K562 (cell line): ENCODE data around the gene BLM. TPM values are rescaled to one million over a fixed set of nuclear protein-coding genes. Genes with fewer than 3 reads are reported as not detected.

Experiments used
- HSF4 ChIP-seq: fragments of 250-450 bp; sonication (Bioruptor Pico); IDR thresholded peaks from 2 replicates; pipeline ENCODE4 v2.1.2; 2022; ENCODE audit warnings: mild to moderate bottlenecking, moderate library complexity, borderline replicate concordance
- MBD1 ChIP-seq: fragments of 250-450 bp; sonication (Bioruptor Pico); IDR thresholded peaks from 2 replicates; pipeline ENCODE4 v1.8.0; 2022; ENCODE audit warnings: inconsistent platforms
- RREB1 ChIP-seq: fragments of 250-450 bp; sonication (Bioruptor Pico); IDR thresholded peaks from 2 replicates; pipeline ENCODE4 v1.4.0; 2020
- ZNF444 ChIP-seq: fragments of 250-450 bp; sonication (Bioruptor Pico); IDR thresholded peaks from 2 replicates; pipeline ENCODE4 v1.4.0; 2020; ENCODE audit warnings: mild to moderate bottlenecking, moderate library complexity
- polyA plus RNA-seq, 8 experiments: library from polyadenylated mRNA; depleted of rRNA in 4 of 8; stranded (reverse) in 5 of 8; unstranded in 3 of 8; fragments of >200 nt; fragmentation: Nextera tagmentation in 2 of 8; fragmentation: Illumina TruSeq in 1 of 8; extraction: Ambion mirVana in 2 of 8; extraction: Trizol in 1 of 8; gene quantifications; 2 replicates each; pipeline versions ENCODE4 v1.2.1 to v1.2.3, GENCODE V29; 2011 to 2014; ENCODE audit warnings: inconsistent platforms in 1 of 8, missing spikeins in 1 of 8
- total RNA-seq, 7 experiments: library from RNA; depleted of rRNA in 6 of 7; stranded (reverse); fragments of >200 nt in 6 of 7; fragmentation: Illumina TruSeq in 2 of 7; extraction: Trizol in 2 of 7; gene quantifications; 2 replicates each; pipeline versions ENCODE4 v1.2.1 to v1.2.3, GENCODE V29; 2011 to 2021; ENCODE audit warnings: low replicate concordance in 1 of 7

The BLM gene
- total and polyA plus RNA-seq, 9 of the 15 experiments (the other 6 are each of a cell fraction or from before 2014, with no cell fraction given): 21.0 to 56.0 (median 43.9) TPM

GRCh38 chr15:90851114-90851513 is 134.0 kb downstream of the BLM start (continued):
- TF ChIP-seq RREB1 (CRISPR knock-in tag): no peak
- no peak for TF ChIP-seq ZNF444 (CRISPR knock-in tag)
- no peak for TF ChIP-seq HSF4
- TF ChIP-seq MBD1 (CRISPR knock-in tag): no peak
